ENCODE results near the gene MUC13. TPM values are rescaled to one million over a fixed set of nuclear protein-coding genes. Genes with fewer than 3 reads are reported as not detected.
A peak's percentile ranks its signal among the peaks of the same experiment; 100 is the strongest.
"Not testable (repeated sequence)": the region's sequence is repeated elsewhere in the genome, so short reads cannot be mapped to it uniquely, and the experiment has no call there.

The MUC13 gene
- total RNA-seq, 2 experiments from 2014 or later: not detected

DNA sequence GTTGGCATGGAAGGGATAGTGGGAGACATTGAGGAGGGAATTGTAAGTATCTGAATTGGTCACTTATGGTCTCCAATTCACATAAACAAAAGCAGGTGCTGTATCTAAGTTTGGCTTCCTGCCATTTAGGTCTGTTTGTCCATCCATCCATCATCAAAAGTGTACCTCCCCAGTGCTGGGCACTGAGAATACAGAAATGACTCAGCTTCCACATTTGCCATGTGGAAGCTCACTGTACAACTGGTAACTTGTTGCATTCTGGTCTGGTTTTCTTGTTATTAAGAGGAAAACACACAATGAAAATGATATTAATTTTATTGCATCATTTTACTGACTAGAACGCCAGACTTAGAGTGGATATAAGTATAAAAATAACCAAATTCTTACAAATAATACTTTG is 30.9 kb upstream of the MUC13 start:
- POLR2A ChIA-PET: no interaction called here
- no peak for DNase-seq
- peaks cover 8% of the 10 kb centered on the region for H3K4me1 Mint-ChIP-seq

DNA sequence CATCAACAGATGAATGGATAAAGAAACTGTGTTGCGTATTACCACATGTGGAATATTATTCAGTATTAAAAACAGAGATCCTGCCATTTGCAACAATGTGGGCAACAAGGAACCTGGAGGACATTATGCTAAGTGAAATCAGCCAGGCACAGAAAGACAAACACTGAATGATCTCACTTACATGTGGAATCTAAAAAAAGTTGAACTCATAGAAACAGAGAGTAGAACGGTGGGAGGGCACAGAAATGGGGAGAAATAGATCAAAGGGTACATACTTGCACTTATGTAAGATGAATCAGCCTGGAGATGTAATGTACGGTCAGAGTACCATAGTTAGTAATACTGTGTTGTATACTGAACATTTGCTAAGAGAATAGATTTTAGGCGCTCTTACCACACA is 29.8 kb upstream of the MUC13 start:
- Mint-ChIP-seq H3K4me1 (peaks cover 8% of the 10 kb centered on the region), H3K27me3 (no peaks in the 10 kb centered on the region), H3K27ac (no peak overlapping the region), H3K36me3 (ENCODE audit: low read depth) (peaks cover 1% of the 10 kb centered on the region), H3K9me3 (ENCODE audit: low read depth) (no peaks in the 10 kb centered on the region), H3K4me3 (no peak overlapping the region)
- DNase-seq (no peak), ATAC-seq (peak; percentile 94)
- intact Hi-C loops (cut with DNase I, micrococcal nuclease): no loop called here
- POLR2A ChIA-PET: no interaction called here
- CTCF ChIA-PET: interaction anchor here (0.8 kb wide), 1 partner anchor 276 kb away, joined by 3 read pairs; no protein-coding TSS in a partner anchor

More for the DNA sequence above, 30.9 kb upstream of the MUC13 start:
- Mint-ChIP-seq H3K9me3 (ENCODE audit: low read depth) (no peaks in the 10 kb centered on the region), H3K27me3 (no peaks in the 10 kb centered on the region), H3K36me3 (ENCODE audit: low read depth) (peaks cover 9% of the 10 kb centered on the region), H3K27ac (no peak overlapping the region), H3K4me3 (no peak overlapping the region)
- CTCF ChIA-PET: interaction anchor here (0.6 to 1.0 kb wide), 2 partner anchors 64 to 405 kb away, joined by 3 read pairs; no protein-coding TSS in a partner anchor
- intact Hi-C loops (cut with DNase I, micrococcal nuclease): no loop called here
- no peak for ATAC-seq

- no peaks in the 10 kb centered on the region for H3K27me3 Mint-ChIP-seq
- H3K4me1 Mint-ChIP-seq: peaks cover 8% of the 10 kb centered on the region
- H3K4me3 Mint-ChIP-seq: no peak overlapping the region
- ATAC-seq (no peak), DNase-seq (no peak)
- H3K9me3 Mint-ChIP-seq (ENCODE audit: low read depth): no peaks in the 10 kb centered on the region
- no peaks in the 10 kb centered on the region for H3K36me3 Mint-ChIP-seq (ENCODE audit: low read depth)
- ChIA-PET POLR2A (no interaction called here), CTCF (interaction anchor here (0.8 kb wide), 1 partner anchor 275 kb away, joined by 3 read pairs; no protein-coding TSS in a partner anchor)
- H3K27ac Mint-ChIP-seq: no peak overlapping the region
- intact Hi-C loops (cut with DNase I, micrococcal nuclease): no loop called here
These were observed 29.2 kb upstream of the MUC13 start for GRCh38 chr3:124963755-124964154.

GRCh38 chr3:124962403-124962940 is 27.9 kb upstream of the MUC13 start:
- CTCF ChIA-PET: interaction anchor here (0.6 to 0.7 kb wide), 2 partner anchors 10 to 36 kb away, joined by 3 to 4 read pairs; no protein-coding TSS in a partner anchor
- no peak overlapping the region for H3K27ac Mint-ChIP-seq
- intact Hi-C loops (cut with DNase I, micrococcal nuclease): no loop called here

GRCh38 chr3:124960698-124961097 is 26.1 kb upstream of the MUC13 start:
- Mint-ChIP-seq H3K4me1 (peaks cover 8% of the 10 kb centered on the region), H3K36me3 (ENCODE audit: low read depth) (no peaks in the 10 kb centered on the region), H3K27me3 (peaks cover 2% of the 10 kb centered on the region), H3K4me3 (no peak overlapping the region), H3K9me3 (ENCODE audit: low read depth) (peaks cover 3% of the 10 kb centered on the region), H3K27ac (no peak overlapping the region)
- CTCF ChIA-PET: interaction anchor here (0.6 to 2.1 kb wide), 3 partner anchors 9 to 272 kb away, joined by 3 to 5 read pairs (median 4); no protein-coding TSS in a partner anchor
- POLR2A ChIA-PET: no interaction called here
- DNase-seq (no peak), ATAC-seq (no peak)
- intact Hi-C loops (cut with DNase I, micrococcal nuclease): no loop called here

More at GRCh38 chr3:124962403-124962940, 27.9 kb upstream of the MUC13 start:
- POLR2A ChIA-PET: interaction anchor here (0.8 kb wide), 1 partner anchor 353 kb away, joined by 9 read pairs; no protein-coding TSS in a partner anchor
- Mint-ChIP-seq H3K27me3 (no peaks in the 10 kb centered on the region), H3K4me3 (no peak overlapping the region), H3K36me3 (ENCODE audit: low read depth) (no peaks in the 10 kb centered on the region), H3K4me1 (peaks cover 8% of the 10 kb centered on the region), H3K9me3 (ENCODE audit: low read depth) (no peaks in the 10 kb centered on the region)
- ATAC-seq: no peak
- DNase-seq: no peak

DNA sequence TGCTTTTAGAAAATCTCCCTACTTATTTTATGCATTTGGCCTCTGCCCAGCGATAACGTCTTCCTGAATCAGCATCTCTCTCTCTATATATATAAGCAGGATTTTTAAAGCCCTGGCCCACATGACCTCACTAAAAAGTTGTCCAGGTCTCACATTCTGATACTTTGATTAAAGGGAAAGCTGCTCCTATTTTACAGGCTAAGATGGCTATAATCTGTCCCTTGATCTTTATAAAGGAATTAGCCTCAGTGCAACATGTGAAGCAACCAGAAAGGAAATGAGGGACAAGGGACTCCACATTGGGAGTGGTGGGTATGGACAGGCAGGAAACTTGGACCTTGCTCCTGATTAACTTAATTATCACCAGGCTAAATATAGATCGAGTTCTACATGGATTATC is 25.6 kb upstream of the MUC13 start:
- CTCF ChIA-PET: interaction anchor here (0.6 to 2.1 kb wide), 3 partner anchors 8 to 271 kb away, joined by 3 to 5 read pairs (median 4); no protein-coding TSS in a partner anchor

GRCh38 chr3:124957951-124958350 is 23.4 kb upstream of the MUC13 start:
- H3K27ac Mint-ChIP-seq; ATAC-seq; intact Hi-C loops (cut with DNase I, micrococcal nuclease); H3K9me3 Mint-ChIP-seq (ENCODE audit: low read depth); H3K4me3 Mint-ChIP-seq; H3K4me1 Mint-ChIP-seq; DNase-seq; CTCF ChIA-PET; H3K27me3 Mint-ChIP-seq; POLR2A ChIA-PET; H3K36me3 Mint-ChIP-seq (ENCODE audit: low read depth): not testable (repeated sequence)

More for the DNA sequence above, 25.6 kb upstream of the MUC13 start:
- peaks cover 6% of the 10 kb centered on the region for H3K4me1 Mint-ChIP-seq
- intact Hi-C loops (cut with DNase I, micrococcal nuclease): no loop called here
- no peak overlapping the region for H3K27ac Mint-ChIP-seq
- DNase-seq (no peak), ATAC-seq (no peak)
- no peak overlapping the region for H3K4me3 Mint-ChIP-seq
- H3K36me3 Mint-ChIP-seq (ENCODE audit: low read depth): no peaks in the 10 kb centered on the region
- peaks cover 2% of the 10 kb centered on the region for H3K27me3 Mint-ChIP-seq
- POLR2A ChIA-PET: no interaction called here
- peaks cover 3% of the 10 kb centered on the region for H3K9me3 Mint-ChIP-seq (ENCODE audit: low read depth)

- POLR2A ChIA-PET: no interaction called here
- Mint-ChIP-seq H3K9me3 (ENCODE audit: low read depth) (peaks cover 3% of the 10 kb centered on the region), H3K36me3 (ENCODE audit: low read depth) (no peaks in the 10 kb centered on the region), H3K4me3 (no peak overlapping the region), H3K4me1 (no peaks in the 10 kb centered on the region), H3K27me3 (peaks cover 2% of the 10 kb centered on the region), H3K27ac (no peak overlapping the region)
- ATAC-seq (no peak), DNase-seq (no peak)
- CTCF ChIA-PET: interaction anchor here (1.2 kb wide), 1 partner anchor 8 kb away, joined by 4 read pairs; no protein-coding TSS in a partner anchor
- intact Hi-C loops (cut with DNase I, micrococcal nuclease): no loop called here
These were observed 17.8 kb upstream of the MUC13 start for GRCh38 chr3:124952282-124952855.

GRCh38 chr3:124951511-124952281 is 17.1 kb upstream of the MUC13 start:
- Mint-ChIP-seq H3K36me3 (ENCODE audit: low read depth) (no peaks in the 10 kb centered on the region), H3K4me3 (no peak overlapping the region), H3K27ac (no peak overlapping the region), H3K9me3 (ENCODE audit: low read depth) (no peaks in the 10 kb centered on the region), H3K4me1 (no peaks in the 10 kb centered on the region), H3K27me3 (no peaks in the 10 kb centered on the region)
- intact Hi-C loops (cut with DNase I, micrococcal nuclease): no loop called here
- ChIA-PET CTCF (interaction anchor here (0.6 to 1.2 kb wide), 2 partner anchors 9 to 13 kb away, joined by 3 to 4 read pairs; no protein-coding TSS in a partner anchor), POLR2A (interaction anchor here (0.9 kb wide), 1 partner anchor 107 kb away, joined by 5 read pairs; no protein-coding TSS in a partner anchor)
- DNase-seq: no peak
- ATAC-seq: no peak

- Mint-ChIP-seq H3K27ac (no peak overlapping the region), H3K4me1 (no peaks in the 10 kb centered on the region), H3K27me3 (no peaks in the 10 kb centered on the region), H3K36me3 (ENCODE audit: low read depth) (no peaks in the 10 kb centered on the region), H3K9me3 (ENCODE audit: low read depth) (no peaks in the 10 kb centered on the region), H3K4me3 (no peak overlapping the region)
- ChIA-PET CTCF (no interaction called here), POLR2A (no interaction called here)
- DNase-seq (no peak), ATAC-seq (no peak)
- intact Hi-C loops (cut with DNase I, micrococcal nuclease): no loop called here
These were observed 15.5 kb upstream of the MUC13 start for GRCh38 chr3:124950026-124950425.

DNA sequence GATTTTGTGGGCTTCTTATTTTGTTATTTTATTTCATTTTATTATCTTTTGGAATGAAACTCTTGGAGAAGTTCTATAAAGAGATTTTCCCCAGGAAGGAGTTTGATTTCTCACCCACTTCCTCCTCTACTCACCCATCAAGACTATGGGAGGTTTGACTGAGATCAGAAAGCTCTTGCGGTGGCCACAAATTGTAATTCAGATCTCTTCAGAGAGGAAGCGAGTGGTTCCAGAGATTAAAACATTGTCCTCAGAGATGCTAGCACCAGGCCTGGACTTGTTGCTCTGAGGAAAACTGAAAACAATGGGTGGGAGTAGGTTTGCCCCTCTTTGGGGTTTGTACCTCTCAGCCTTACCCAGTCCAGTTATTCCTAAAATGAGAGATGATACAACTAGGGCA is 8.1 kb upstream of the MUC13 start:
- ChIA-PET POLR2A (no interaction called here), CTCF (interaction anchor here (1.2 kb wide), 1 partner anchor 8 kb away, joined by 3 read pairs; the partner anchor contains the start of gene MUC13)
- no peaks in the 10 kb centered on the region for H3K4me1 Mint-ChIP-seq
- ATAC-seq: no peak
- no peaks in the 10 kb centered on the region for H3K36me3 Mint-ChIP-seq (ENCODE audit: low read depth)
- no peak for DNase-seq
- peaks cover 4% of the 10 kb centered on the region for H3K27me3 Mint-ChIP-seq
- no peak overlapping the region for H3K4me3 Mint-ChIP-seq
- H3K27ac Mint-ChIP-seq: no peak overlapping the region
- intact Hi-C loops (cut with DNase I, micrococcal nuclease): no loop called here
- H3K9me3 Mint-ChIP-seq (ENCODE audit: low read depth): no peaks in the 10 kb centered on the region
